A375 (cell line): ENCODE data around the gene USH1G. TPM values are rescaled to one million over a fixed set of nuclear protein-coding genes. Genes with fewer than 3 reads are reported as not detected.

Experiments
- total RNA-seq: library from RNA; depleted of rRNA; stranded (reverse); fragments of >200 nt; shearing (Covaris generic); gene quantifications from 2 replicates; pipeline ENCODE4 v1.2.3, GENCODE V29; 2014; rRNA removed

The USH1G gene
- total RNA-seq = not detected in 2 replicates

GRCh38 chr17:74922694-74923537 lies at the start of gene USH1G:
Gene USH1G (minus strand): TSS chr17:74923255. CDS start chr17:74923073, 182 bp downstream.

GRCh38 chr17:74972107-74972972 lies 49.3 kb upstream of the USH1G start, which contains the start of gene HID1:
Gene HID1 (minus strand): TSS chr17:74972759. CDS start chr17:74972656, 103 bp downstream.

DNA sequence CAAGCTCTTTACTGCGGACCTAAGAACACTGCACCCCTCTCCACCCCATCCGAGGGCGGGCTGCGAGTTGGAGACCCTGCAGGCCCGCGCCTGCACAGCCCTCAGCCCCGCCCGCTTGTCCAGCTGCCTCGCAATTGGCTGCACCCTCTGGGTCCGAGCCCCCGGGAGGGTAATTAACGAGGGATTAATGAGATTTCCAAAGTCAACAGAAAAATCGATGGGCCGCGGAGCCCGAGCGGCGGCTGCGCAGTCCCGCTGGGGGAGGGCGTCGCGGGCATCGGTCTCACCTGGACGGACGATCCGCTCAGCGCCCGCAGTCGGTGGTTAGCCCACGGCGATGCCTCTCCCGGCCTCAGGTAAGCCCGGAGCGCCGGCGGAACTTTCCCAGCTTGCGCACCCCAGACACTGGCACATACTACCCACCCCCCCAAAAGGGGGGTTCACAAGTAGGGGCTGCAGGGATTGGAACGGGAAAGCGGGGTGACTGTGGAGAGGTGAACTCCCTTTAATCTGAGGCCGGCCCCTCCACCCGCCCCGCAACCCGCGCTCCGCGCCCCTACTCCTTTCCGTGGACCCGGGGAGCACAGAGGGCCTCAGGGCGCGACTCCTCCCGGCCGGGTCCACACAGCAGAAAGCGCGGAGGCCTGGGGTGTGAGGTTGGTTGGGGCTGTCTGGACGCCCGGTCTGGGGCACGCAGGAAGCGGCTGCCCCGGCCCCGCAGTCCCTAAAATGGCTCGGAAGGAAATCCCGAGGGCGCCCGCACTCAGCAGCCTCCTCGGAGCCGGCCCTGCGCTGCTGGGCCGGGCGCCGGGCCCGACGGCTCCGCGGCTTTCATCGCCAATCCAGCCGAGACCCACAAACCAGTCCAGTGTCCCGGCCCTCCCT lies 12.8 kb upstream of the USH1G start, which contains the start of gene OTOP3:
TSS of gene OTOP3 (plus strand) at position 314 of the 885 bp plus-strand sequence. CDS start at position 338, 24 bp downstream.

GRCh38 chr17:74924250-74924948 lies 1.3 kb upstream of the USH1G start, which contains the start of gene OTOP2:
Gene OTOP2 (plus strand): TSS chr17:74924273. CDS start chr17:74924633, 360 bp downstream.

GRCh38 chr17:74892974-74893911 lies 29.8 kb downstream of the USH1G start, which contains the start of gene FADS6:
Gene FADS6 (minus strand): TSS chr17:74893633. CDS start chr17:74893595, 38 bp downstream.

GRCh38 chr17:74872313-74873036 lies 50.6 kb downstream of the USH1G start, which contains the start of gene FDXR:
Gene FDXR (minus strand): TSS chr17:74872994. CDS start chr17:74872944, 50 bp downstream.

Other genes with a start within 250 kb of the USH1G start
- gene CD300LF, start 210.3 kb downstream of the USH1G start, total RNA-seq = not detected in 2 replicates
- gene RAB37, start 186.0 kb downstream of the USH1G start, total RNA-seq = 0.04 TPM in 1 of 2 replicates, not detected in the other
- gene NHERF1, start 174.6 kb downstream of the USH1G start, total RNA-seq = 19.8 and 25.8 TPM in 2 replicates
- gene NAT9, start 146.9 kb downstream of the USH1G start, total RNA-seq = 44.6 and 47.7 TPM in 2 replicates
- gene GRIN2C, start 63.4 kb downstream of the USH1G start, total RNA-seq = not detected in 2 replicates
- gene FDXR, start 50.3 kb downstream of the USH1G start, total RNA-seq = 18.9 and 21.4 TPM in 2 replicates
- not detected in 2 replicates for gene FADS6, start 29.6 kb downstream of the USH1G start, total RNA-seq
- gene OTOP2, start 1.0 kb upstream of the USH1G start, total RNA-seq = not detected in 2 replicates
- not detected in 2 replicates for gene OTOP3, start 12.6 kb upstream of the USH1G start, total RNA-seq
- 1.7 and 3.0 TPM in 2 replicates for gene HID1, start 49.5 kb upstream of the USH1G start, total RNA-seq
- gene CDR2L, start 64.4 kb upstream of the USH1G start, total RNA-seq = 5.5 and 5.7 TPM in 2 replicates
- gene MRPL58, start 89.4 kb upstream of the USH1G start, total RNA-seq = 81.3 and 81.6 TPM in 2 replicates
- gene ATP5PD, start 123.7 kb upstream of the USH1G start, total RNA-seq = 237 and 300 TPM in 2 replicates
- gene KCTD2, start 124.0 kb upstream of the USH1G start, total RNA-seq = 10.0 and 11.9 TPM in 2 replicates
- gene SLC16A5, start 164.7 kb upstream of the USH1G start, total RNA-seq = 32.2 and 37.9 TPM in 2 replicates
- 3.7 and 5.7 TPM in 2 replicates for gene ARMC7, start 186.7 kb upstream of the USH1G start, total RNA-seq
- 261 and 296 TPM in 2 replicates for gene NT5C, start 208.5 kb upstream of the USH1G start, total RNA-seq
- gene JPT1, start 231.3 kb upstream of the USH1G start, total RNA-seq = 263 and 292 TPM in 2 replicates